Brain microvascular endothelial cell (primary cell): ENCODE results near the gene CCL19.

Source experiments
- DNase-seq: peaks from one replicate; pipeline ENCODE4 v3.0.0-alpha.2; 2020
- H3K27ac ChIP-seq: fragments of 250-450 bp; sonication (Bioruptor Pico); 2 replicates; pipeline ENCODE4 v1.5.1; 2020; ENCODE audit warnings: mild to moderate bottlenecking, moderate library complexity
- H3K27me3 ChIP-seq: fragments of 250-450 bp; sonication (Bioruptor Pico); replicated peaks from 2 replicates; pipeline ENCODE4 v1.5.1; 2020; ENCODE audit warnings: mild to moderate bottlenecking
- H3K36me3 ChIP-seq: fragments of 250-450 bp; sonication (Bioruptor Pico); replicated peaks from 2 replicates; pipeline ENCODE4 v1.5.1; 2020; ENCODE audit warnings: mild to moderate bottlenecking
- H3K4me3 ChIP-seq: 2 replicates; pipeline ENCODE4 v1.5.1; 2011; ENCODE audit warnings: low read depth, mild to moderate bottlenecking, control low read depth, low read length, moderate library complexity
- in situ Hi-C: cut with HindIII; loops from 2 replicates; pipeline ENCODE4 v1.10.0; 2017; ENCODE audit warnings: low sequenced_read_pairs, low pct_ligation_motif_present
- TF ChIP-seq, protein P1 (sequence below): IDR thresholded peaks from 2 replicates; pipeline ENCODE4 v1.5.1; 2011; ENCODE audit warnings: low read depth, mild to moderate bottlenecking, moderate library complexity, low read length, control low read depth, inconsistent platforms; ENCODE audit errors: missing control alignments

Gene CCL19

DNA sequence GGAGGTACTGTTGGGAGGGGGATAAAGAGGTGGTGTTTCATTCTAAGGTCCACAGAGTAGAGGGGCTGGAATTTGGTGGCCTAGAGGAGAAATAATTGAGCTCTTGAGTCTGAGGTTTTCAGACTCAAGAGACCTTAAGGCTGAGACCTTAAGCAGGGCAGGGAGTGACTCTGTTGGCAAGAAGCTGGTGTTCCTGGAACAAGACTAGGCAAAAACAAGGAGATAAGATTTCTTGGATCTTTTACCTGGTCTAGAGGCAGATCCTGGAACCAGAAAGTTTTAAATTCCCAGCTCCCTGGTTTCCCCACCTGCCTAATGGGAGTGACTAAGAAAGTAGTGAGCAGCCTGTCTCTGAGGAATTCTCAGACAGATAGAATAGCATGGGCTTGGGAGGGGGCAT is 22.9 kb upstream of the CCL19 start:
- in situ Hi-C loops = no loop called here

DNA sequence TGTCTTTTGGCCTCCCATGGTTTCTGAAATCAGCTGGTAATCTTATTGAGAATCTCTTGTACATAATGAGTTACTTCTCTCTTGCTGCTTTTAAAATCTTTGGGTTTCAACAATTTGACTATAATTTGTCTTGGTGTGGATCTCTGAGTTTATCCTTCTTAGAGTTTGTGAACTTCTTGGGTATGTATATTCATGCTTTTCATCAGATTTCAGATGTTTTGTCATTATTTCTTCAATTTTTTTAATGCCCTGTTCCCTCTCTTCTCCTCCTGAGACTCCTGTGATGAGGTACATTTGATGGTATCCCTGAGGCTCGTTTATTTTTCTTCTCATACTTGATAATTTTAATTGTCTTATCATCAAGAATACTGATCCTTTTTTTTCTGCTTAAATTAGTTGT is 21.1 kb upstream of the CCL19 start:
- H3K27ac ChIP-seq = no peak overlapping the region
- DNase-seq = no peak
- TF ChIP-seq, protein P1, sequence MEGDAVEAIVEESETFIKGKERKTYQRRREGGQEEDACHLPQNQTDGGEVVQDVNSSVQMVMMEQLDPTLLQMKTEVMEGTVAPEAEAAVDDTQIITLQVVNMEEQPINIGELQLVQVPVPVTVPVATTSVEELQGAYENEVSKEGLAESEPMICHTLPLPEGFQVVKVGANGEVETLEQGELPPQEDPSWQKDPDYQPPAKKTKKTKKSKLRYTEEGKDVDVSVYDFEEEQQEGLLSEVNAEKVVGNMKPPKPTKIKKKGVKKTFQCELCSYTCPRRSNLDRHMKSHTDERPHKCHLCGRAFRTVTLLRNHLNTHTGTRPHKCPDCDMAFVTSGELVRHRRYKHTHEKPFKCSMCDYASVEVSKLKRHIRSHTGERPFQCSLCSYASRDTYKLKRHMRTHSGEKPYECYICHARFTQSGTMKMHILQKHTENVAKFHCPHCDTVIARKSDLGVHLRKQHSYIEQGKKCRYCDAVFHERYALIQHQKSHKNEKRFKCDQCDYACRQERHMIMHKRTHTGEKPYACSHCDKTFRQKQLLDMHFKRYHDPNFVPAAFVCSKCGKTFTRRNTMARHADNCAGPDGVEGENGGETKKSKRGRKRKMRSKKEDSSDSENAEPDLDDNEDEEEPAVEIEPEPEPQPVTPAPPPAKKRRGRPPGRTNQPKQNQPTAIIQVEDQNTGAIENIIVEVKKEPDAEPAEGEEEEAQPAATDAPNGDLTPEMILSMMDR = no peak
- no peaks in the 10 kb centered on the region for H3K36me3 ChIP-seq
- H3K4me3 ChIP-seq = no peak overlapping the region
- in situ Hi-C loops = no loop called here
- H3K27me3 ChIP-seq = peaks cover 5% of the 10 kb centered on the region

More for the DNA sequence above, 22.9 kb upstream of the CCL19 start:
- Histone ChIP-seq H3K27ac (no peak overlapping the region), H3K27me3 (peaks cover 5% of the 10 kb centered on the region), H3K4me3 (no peak overlapping the region), H3K36me3 (no peaks in the 10 kb centered on the region)
- TF ChIP-seq, protein P1 = no peak
- DNase-seq = no peak

DNA sequence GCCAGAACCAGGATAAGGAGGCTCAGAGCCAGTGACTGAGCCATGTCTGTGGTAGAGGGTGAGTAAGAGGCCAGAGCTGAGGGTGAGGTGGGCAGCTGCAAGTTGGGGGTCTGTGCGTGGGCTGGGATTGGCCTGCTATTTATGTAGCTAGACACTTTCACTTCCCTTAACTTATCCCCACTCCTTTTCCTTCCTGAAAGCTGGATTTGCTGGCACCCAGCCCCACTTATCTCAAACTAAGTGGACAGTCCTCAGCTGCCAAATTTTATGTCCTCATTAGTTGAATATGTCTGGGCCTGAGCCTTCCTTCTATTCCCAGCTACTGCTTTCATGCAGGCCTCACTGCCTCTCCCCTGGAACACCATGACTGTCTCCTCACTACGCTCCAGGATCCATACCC is 18.9 kb upstream of the CCL19 start, which contains the start of gene CCL21:
TSS of gene CCL21 (minus strand) at position 114 of the 400 bp plus-strand sequence. CDS start at position 44, 70 bp downstream.
- in situ Hi-C loops = no loop called here
- no peaks in the 10 kb centered on the region for H3K36me3 ChIP-seq
- peaks cover 5% of the 10 kb centered on the region for H3K27me3 ChIP-seq
- TF ChIP-seq, protein P1 = no peak
- no peak for DNase-seq
- H3K27ac ChIP-seq = no peak within 1 kb of the TSS
- H3K4me3 ChIP-seq = no peak within 1 kb of the TSS

DNA sequence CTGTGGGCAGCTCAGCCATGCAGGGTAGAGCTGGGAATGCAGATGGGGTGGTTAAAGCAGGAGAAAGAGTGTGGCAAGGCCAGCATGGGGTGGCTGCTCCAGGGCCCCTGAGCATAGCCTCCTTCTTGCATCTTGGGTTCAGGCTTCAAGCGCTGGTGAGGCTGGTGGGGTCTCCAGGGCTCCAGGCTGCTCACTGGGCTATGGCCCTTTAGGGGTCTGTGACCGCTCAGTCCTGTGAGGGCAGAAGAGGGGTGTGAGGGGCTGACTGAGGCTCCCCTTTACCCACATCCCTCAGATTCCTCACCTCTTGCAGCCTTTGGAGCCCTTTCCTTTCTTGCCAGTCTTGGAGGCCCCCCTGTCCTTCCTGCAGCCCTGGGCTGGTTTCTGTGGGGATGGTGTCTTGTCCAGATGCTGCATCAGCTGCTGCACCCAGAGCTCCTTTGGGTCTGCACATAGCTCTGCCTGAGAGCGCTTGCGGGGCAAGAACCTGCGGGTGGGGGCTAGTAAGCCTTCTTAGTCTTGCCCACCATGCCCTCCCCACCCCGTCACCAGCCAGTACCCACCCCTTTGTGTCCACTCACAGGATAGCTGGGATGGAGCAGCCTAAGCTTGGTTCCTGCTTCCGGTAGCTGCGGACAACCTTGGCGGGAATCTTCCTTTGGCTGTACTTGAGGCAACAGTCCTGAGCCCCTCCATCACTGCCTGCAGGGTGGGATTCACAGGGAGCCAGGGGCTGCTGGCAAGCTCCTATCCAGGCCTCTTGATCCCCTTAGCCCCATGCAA is 18.3 kb upstream of the CCL19 start:
- Histone ChIP-seq H3K27me3 (peaks cover 5% of the 10 kb centered on the region), H3K4me3 (no peak overlapping the region), H3K27ac (no peak overlapping the region), H3K36me3 (no peaks in the 10 kb centered on the region)
- no peak for DNase-seq
- TF ChIP-seq, protein P1 = no peak
- in situ Hi-C loops = no loop called here

DNA sequence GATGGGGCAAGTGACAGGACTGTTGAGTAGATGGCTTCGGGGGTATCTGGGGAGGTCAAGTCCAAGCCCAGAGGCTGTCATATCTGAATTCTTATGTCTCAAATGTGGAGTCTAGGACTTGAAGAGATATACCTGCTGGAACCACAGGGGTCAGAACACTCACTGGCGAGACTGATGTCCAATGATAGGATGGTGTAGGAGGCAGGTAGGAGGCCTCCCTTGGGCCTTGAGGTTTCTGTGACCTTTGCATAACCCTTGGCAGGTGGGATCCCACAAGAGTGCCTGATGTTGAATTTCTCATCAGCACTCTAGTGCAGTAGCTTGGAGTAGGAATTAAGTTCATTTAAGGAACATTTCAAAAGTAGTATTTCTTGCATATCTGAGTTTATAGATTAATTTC is 16.1 kb upstream of the CCL19 start:
- in situ Hi-C loops = no loop called here
- Histone ChIP-seq H3K27ac (no peak overlapping the region), H3K27me3 (no peaks in the 10 kb centered on the region), H3K36me3 (no peaks in the 10 kb centered on the region), H3K4me3 (no peak overlapping the region)
- TF ChIP-seq, protein P1 = no peak
- DNase-seq = no peak
